Neuronal stem cell (in vitro differentiated cells): ENCODE data around the gene WDPCP.

ENCODE experiments used
- DNase-seq: peaks from one replicate; pipeline ENCODE4 v3.0.0-alpha.2; 2013; ENCODE audit warnings: low spot score
- H2AFZ ChIP-seq: one replicate; pipeline ENCODE4 v1.6.1; 2013; ENCODE audit warnings: mild to moderate bottlenecking, low read length, inconsistent platforms
- H2AK5ac ChIP-seq: 2 replicates; pipeline ENCODE4 v1.6.1; 2013; ENCODE audit warnings: low read depth, mild to moderate bottlenecking, inconsistent platforms, low read length, moderate library complexity, mixed read lengths
- H2BK120ac ChIP-seq: 2 replicates; pipeline ENCODE4 v1.6.1; 2013; ENCODE audit warnings: low read depth, mild to moderate bottlenecking, inconsistent platforms, low read length, moderate library complexity, mixed read lengths
- H2BK12ac ChIP-seq: one replicate; pipeline ENCODE4 v1.6.1; 2013; ENCODE audit warnings: low read length, inconsistent platforms
- H2BK15ac ChIP-seq: 2 replicates; pipeline ENCODE4 v1.6.1; 2013; ENCODE audit warnings: mild to moderate bottlenecking, low read length, inconsistent platforms, mixed read lengths
- H2BK5ac ChIP-seq: one replicate; pipeline ENCODE4 v1.6.1; 2013; ENCODE audit warnings: inconsistent platforms, mild to moderate bottlenecking, low read length, moderate library complexity
- H3K14ac ChIP-seq: one replicate; pipeline ENCODE4 v1.6.1; 2013; ENCODE audit warnings: low read length, inconsistent platforms
- H3K18ac ChIP-seq: 2 replicates; pipeline ENCODE4 v1.6.1; 2013; ENCODE audit warnings: low read length, inconsistent platforms
- H3K23ac ChIP-seq: 2 replicates; pipeline ENCODE4 v1.6.1; 2013; ENCODE audit warnings: low read depth, mild to moderate bottlenecking, mixed read lengths, low read length, inconsistent platforms; ENCODE audit not compliant: poor library complexity
- H3K27ac ChIP-seq: replicated peaks from 3 replicates; pipeline ENCODE4 v1.5.1; 2013; ENCODE audit warnings: low read length, inconsistent platforms
- H3K27me3 ChIP-seq, 3 experiments: 2 replicates each; pipeline ENCODE4 v1.6.1; 2013; ENCODE audit warnings: low read length in 3 of 3, mild to moderate bottlenecking in 2 of 3, inconsistent platforms in 1 of 3, low read depth in 1 of 3, mixed read lengths in 1 of 3, moderate library complexity in 1 of 3; ENCODE audit not compliant: control insufficient read depth in 3 of 3, insufficient read depth in 3 of 3
- H3K36me3 ChIP-seq, 2 donors: replicated peaks in 1 of 2; 2 replicates each; pipeline ENCODE4 v1.6.1; 2013; ENCODE audit warnings: low read length in 2 of 2; ENCODE audit not compliant: control insufficient read depth in 2 of 2, insufficient read depth in 2 of 2
- H3K4ac ChIP-seq: 2 replicates; pipeline ENCODE4 v1.6.1; 2013; ENCODE audit warnings: inconsistent platforms, mild to moderate bottlenecking, low read length, moderate library complexity
- H3K4me1 ChIP-seq, 2 donors: 1 replicate in 1 of 2; 2 replicates in 1 of 2; pipeline ENCODE4 v1.6.1; 2013; ENCODE audit warnings: low read length in 2 of 2, low read depth in 1 of 2; ENCODE audit not compliant: control insufficient read depth in 2 of 2, insufficient read depth in 1 of 2
- H3K4me2 ChIP-seq: one replicate; pipeline ENCODE4 v1.6.1; 2013; ENCODE audit warnings: mild to moderate bottlenecking, low read length, inconsistent platforms; ENCODE audit not compliant: insufficient read depth, poor library complexity, severe bottlenecking
- H3K4me3 ChIP-seq, 2 donors: 2 replicates each; pipeline ENCODE4 v1.5.1; 2013; ENCODE audit warnings: low read length in 2 of 2, mild to moderate bottlenecking in 2 of 2, inconsistent platforms in 1 of 2, moderate library complexity in 1 of 2
- H3K79me1 ChIP-seq: one replicate; pipeline ENCODE4 v1.6.1; 2013; ENCODE audit warnings: low read depth, mild to moderate bottlenecking, inconsistent platforms, low read length, moderate library complexity
- H3K9ac ChIP-seq: one replicate; pipeline ENCODE4 v1.6.1; 2013; ENCODE audit warnings: mild to moderate bottlenecking, low read depth, low read length, inconsistent platforms; ENCODE audit not compliant: poor library complexity
- H3K9me3 ChIP-seq, 2 donors: replicated peaks in 1 of 2; 2 replicates each; pipeline versions ENCODE3 to v1.6.1; 2013; ENCODE audit warnings: low read length in 2 of 2, mild to moderate bottlenecking in 2 of 2, inconsistent platforms in 1 of 2, low read depth in 1 of 2, mixed read lengths in 1 of 2, moderate library complexity in 1 of 2; ENCODE audit not compliant: control insufficient read depth in 2 of 2, insufficient read depth in 1 of 2
- H4K8ac ChIP-seq: one replicate; pipeline ENCODE4 v1.6.1; 2013; ENCODE audit warnings: low read depth, mild to moderate bottlenecking, inconsistent platforms, low read length, moderate library complexity
- H4K91ac ChIP-seq: one replicate; pipeline ENCODE4 v1.6.1; 2013; ENCODE audit warnings: low read length, low read depth, mild to moderate bottlenecking, inconsistent platforms; ENCODE audit not compliant: poor library complexity
- WGBS, 2 donors: extraction: QIAGEN DNeasy Blood & Tissue Kit; methylation state at CpG; one replicate each; pipeline ENCODE4 v1.1.7; 2013; ENCODE audit warnings: missing lambda C conversion rate in 2 of 2, mixed read lengths in 1 of 2; ENCODE audit not compliant: insufficient read length in 2 of 2, insufficient replicate concordance in 1 of 2; ENCODE audit errors: extremely low coverage in 2 of 2; 5-methylcytosine and 5-hydroxymethylcytosine counted together

WDPCP gene

GRCh38 chr2:63124850-63125249, 463.4 kb downstream of the WDPCP start:
- no peak overlapping the region for H2BK15ac ChIP-seq
- no peak overlapping the region for H3K4ac ChIP-seq
- H3K27ac ChIP-seq = no peak overlapping the region
- no peak overlapping the region for H3K14ac ChIP-seq
- H3K27me3 ChIP-seq = no peaks in the 10 kb centered on the region
- no peak overlapping the region for H3K18ac ChIP-seq
- H3K9me3 ChIP-seq = no peaks in the 10 kb centered on the region
- no peak overlapping the region for H2AK5ac ChIP-seq
- no peak overlapping the region for H4K91ac ChIP-seq
- no peak overlapping the region for H3K4me3 ChIP-seq
- no peaks in the 10 kb centered on the region for H3K79me1 ChIP-seq
- H3K23ac ChIP-seq = no peak overlapping the region
- no peak overlapping the region for H4K8ac ChIP-seq
- WGBS, 2 donors = no CpG with 5 or more reads among the region's 3 CpGs
- no peak overlapping the region for H2AFZ ChIP-seq
- H2BK120ac ChIP-seq = no peak overlapping the region
- no peaks in the 10 kb centered on the region for H3K4me1 ChIP-seq
- H2BK5ac ChIP-seq = no peak overlapping the region
- no peak overlapping the region for H3K9ac ChIP-seq
- H3K4me2 ChIP-seq = no peak overlapping the region
- no peaks in the 10 kb centered on the region for H3K36me3 ChIP-seq
- no peak for DNase-seq
- H2BK12ac ChIP-seq = no peak overlapping the region

GRCh38 chr2:63124218-63124617, 464.1 kb downstream of the WDPCP start:
- Histone ChIP-seq H3K9ac (no peak overlapping the region), H3K14ac (no peak overlapping the region), H3K4me3 (no peak overlapping the region), H3K18ac (no peak overlapping the region), H2AK5ac (no peak overlapping the region), H2BK15ac (no peak overlapping the region), H3K4me1 (no peaks in the 10 kb centered on the region), H2AFZ (no peak overlapping the region), H3K4me2 (no peak overlapping the region), H2BK120ac (no peak overlapping the region), H3K27me3 (no peaks in the 10 kb centered on the region), H4K91ac (no peak overlapping the region), H3K27ac (no peak overlapping the region), H3K4ac (no peak overlapping the region), H3K23ac (no peak overlapping the region), H3K79me1 (no peaks in the 10 kb centered on the region), H3K9me3 (no peaks in the 10 kb centered on the region), H2BK5ac (no peak overlapping the region), H2BK12ac (no peak overlapping the region), H3K36me3 (no peaks in the 10 kb centered on the region), H4K8ac (no peak overlapping the region)
- no CpG with 5 or more reads among the region's 2 CpGs for WGBS, 2 donors
- no peak for DNase-seq

- WGBS, 2 donors = no CpG with 5 or more reads among the region's 3 CpGs
- H3K14ac ChIP-seq = no peak overlapping the region
Observed at GRCh38 chr2:63122921-63123320, 465.4 kb downstream of the WDPCP start.

GRCh38 chr2:63121055-63121834, 467.0 kb downstream of the WDPCP start:
- no peak overlapping the region for H4K8ac ChIP-seq
- WGBS, 2 donors = no CpG with 5 or more reads among the region's 5 CpGs
- H3K4me3 ChIP-seq = no peak overlapping the region
- no peak overlapping the region for H4K91ac ChIP-seq
- H3K9ac ChIP-seq = no peak overlapping the region
- H2AK5ac ChIP-seq = no peak overlapping the region
- H3K4me2 ChIP-seq = no peak overlapping the region
- no peak overlapping the region for H2BK15ac ChIP-seq
- H2BK120ac ChIP-seq = no peak overlapping the region
- H3K23ac ChIP-seq = no peak overlapping the region
- H3K27ac ChIP-seq = no peak overlapping the region
- no peak overlapping the region for H3K14ac ChIP-seq
- no peak overlapping the region for H2BK12ac ChIP-seq
- no peak overlapping the region for H3K18ac ChIP-seq
- DNase-seq = no peak
- H3K4me1 ChIP-seq = no peaks in the 10 kb centered on the region
- H3K36me3 ChIP-seq = no peaks in the 10 kb centered on the region
- H3K9me3 ChIP-seq = no peaks in the 10 kb centered on the region
- no peak overlapping the region for H3K4ac ChIP-seq
- H2AFZ ChIP-seq = no peak overlapping the region
- H3K79me1 ChIP-seq = no peaks in the 10 kb centered on the region
- H3K27me3 ChIP-seq = no peaks in the 10 kb centered on the region
- H2BK5ac ChIP-seq = no peak overlapping the region

More at GRCh38 chr2:63122921-63123320, 465.4 kb downstream of the WDPCP start:
- H3K4me2 ChIP-seq = no peak overlapping the region
- no peaks in the 10 kb centered on the region for H3K27me3 ChIP-seq
- no peak overlapping the region for H3K23ac ChIP-seq
- no peak overlapping the region for H3K27ac ChIP-seq
- no peaks in the 10 kb centered on the region for H3K36me3 ChIP-seq
- no peak overlapping the region for H4K91ac ChIP-seq
- no peak overlapping the region for H2AK5ac ChIP-seq
- H2BK5ac ChIP-seq = no peak overlapping the region
- no peak overlapping the region for H3K4ac ChIP-seq
- H3K4me3 ChIP-seq = no peak overlapping the region
- H3K9me3 ChIP-seq = no peaks in the 10 kb centered on the region
- H2BK15ac ChIP-seq = no peak overlapping the region
- H2BK12ac ChIP-seq = no peak overlapping the region
- H2AFZ ChIP-seq = no peak overlapping the region
- no peak overlapping the region for H4K8ac ChIP-seq
- no peak overlapping the region for H3K18ac ChIP-seq
- no peak overlapping the region for H2BK120ac ChIP-seq
- H3K9ac ChIP-seq = no peak overlapping the region
- no peak for DNase-seq
- H3K79me1 ChIP-seq = no peaks in the 10 kb centered on the region
- H3K4me1 ChIP-seq = no peaks in the 10 kb centered on the region
